ENCODE results near the gene MESP2. TPM values are rescaled to one million over a fixed set of nuclear protein-coding genes. Genes with fewer than 3 reads are reported as not detected.
A peak's percentile ranks its signal among the peaks of the same experiment; 100 is the strongest.

The MESP2 gene
- total and polyA plus RNA-seq, 2 of the 13 experiments (the other 11 are each of a cell fraction or from before 2014, with no cell fraction given), result not detected

DNA sequence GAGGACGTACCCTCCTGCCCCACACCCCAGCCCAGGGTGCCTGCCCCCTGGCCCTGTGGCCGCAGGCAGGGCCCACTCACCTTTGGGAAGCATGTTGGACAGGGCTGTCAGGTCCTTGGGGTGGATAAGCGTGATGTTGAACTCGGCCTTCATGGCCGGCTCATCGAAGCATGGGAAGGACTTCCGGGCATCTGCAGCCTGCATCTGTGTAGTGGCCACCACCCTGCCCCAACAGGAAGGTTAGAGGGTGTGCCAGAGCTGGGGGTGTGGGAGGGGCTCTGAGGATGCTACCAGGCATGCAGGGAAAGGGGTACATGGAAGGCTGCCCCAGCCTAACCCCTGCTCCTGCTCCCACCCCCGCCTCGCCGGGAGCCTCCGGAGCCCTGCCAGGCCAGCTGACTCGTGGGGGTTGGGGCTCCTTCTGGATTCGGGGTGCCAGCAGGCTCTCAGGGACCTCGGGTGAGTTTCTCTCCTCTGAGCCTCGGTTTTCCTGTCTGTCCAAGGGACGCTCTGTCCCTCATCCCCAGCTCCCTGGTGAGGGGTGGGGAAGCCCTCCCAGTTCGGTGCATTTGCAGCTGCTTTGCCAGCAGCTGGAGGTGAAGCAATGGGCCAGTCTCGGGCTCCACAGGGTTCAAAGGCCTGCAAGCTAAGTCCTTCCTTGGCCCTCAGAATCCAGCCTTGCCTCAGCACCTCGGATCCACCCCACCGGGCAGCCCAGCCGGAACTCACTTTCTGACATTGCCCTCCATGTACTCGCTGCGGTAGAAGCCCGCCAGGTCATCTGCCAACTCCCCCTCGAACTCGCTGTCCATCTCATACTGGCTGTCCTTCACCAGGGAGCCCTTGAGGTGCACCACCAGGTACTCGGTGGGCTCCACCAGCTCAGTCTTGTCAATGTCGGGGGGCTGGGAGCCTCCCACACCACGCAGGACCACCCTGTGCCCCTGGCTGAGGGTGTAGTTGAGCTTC is 29.4 kb downstream of the MESP2 start:
- ATAC-seq, result no peak
- H3K4me3 ChIP-seq (replicated peaks in 1 of 3; ENCODE audit: insufficient read depth in 1 of 3, low read depth in 2 of 3, low read length in 3 of 3), result peak overlapping the region in 1 of 3 experiments; percentile 22; a peak in 1 of 6 replicates
- WGBS (ENCODE audit: low lambda C conversion rate), result 97% methylated on average over 22 of the region's 29 CpGs
- H3K9me3 ChIP-seq (ENCODE audit: low read length), result no peaks in the 10 kb centered on the region
- H3K4me2 ChIP-seq (ENCODE audit: low read depth, low read length), result peak overlapping the region; percentile 57
- H3K4me1 ChIP-seq (ENCODE audit: insufficient read depth, low read length), result peaks cover 65% of the 10 kb centered on the region
- intact Hi-C loops (cut with micrococcal nuclease; ENCODE audit: unreplicated experiment) (loop anchor here (2.0 to 5.0 kb wide), 2 partner anchors 21 to 72 kb away; no protein-coding TSS in a partner anchor), in situ Hi-C loops (cut with HindIII; ENCODE audit: extremely low pct_ligation_motif_present, low pct_unique_long_range_greater_than_20kb) (no loop called here)
- BruUV-seq (replicated peaks), result no TSS peak
- H3K79me2 ChIP-seq (ENCODE audit: insufficient read depth, low read length), result peaks cover 18% of the 10 kb centered on the region
- FAIRE-seq, result no peak
- H3K27ac ChIP-seq (ENCODE audit: extremely low read length, insufficient read depth, low read length), result peak overlapping the region; percentile 86
- no peaks in the 10 kb centered on the region; the same call in 1 of the 2 replicates for H4K20me1 ChIP-seq (ENCODE audit: insufficient read depth, low read length)
- peak overlapping the region; percentile 44 for H3K9ac ChIP-seq (ENCODE audit: insufficient read depth, low read depth, low read length)
- DNase-seq (ENCODE audit: low spot score), result no peak
- ChIA-PET CTCF (ENCODE audit: low intra/inter-chr PET ratio, low total read pairs) (no interaction called here), POLR2A (interaction anchor here (1.4 to 2.1 kb wide), 6 partner anchors 10 to 70 kb away, joined by 3 to 14 read pairs (median 8); partner anchors contain the start of gene ANPEP)
- peaks cover 34 to 57% of the 10 kb centered on the region in 2 experiments for H3K36me3 ChIP-seq (replicated peaks in 1 of 2; ENCODE audit: control insufficient read depth in 1 of 2, insufficient read depth in 2 of 2, low read length in 2 of 2)
- H3K27me3 ChIP-seq (ENCODE audit: control insufficient read depth in 1 of 2, insufficient read depth in 2 of 2, low read length in 2 of 2), result no peaks in the 10 kb centered on the region
- no peak overlapping the region for H2AFZ ChIP-seq (ENCODE audit: low read length)
- TF ChIP-seq NCOA5 (CRISPR knock-in tag; IDR thresholded peaks at IDR 0.05), result no peak
- TF ChIP-seq ZSCAN9 (CRISPR knock-in tag; IDR thresholded peaks at IDR 0.05; ENCODE audit: borderline replicate concordance), result no peak
- TF ChIP-seq ZNF7 (CRISPR knock-in tag; IDR thresholded peaks at IDR 0.05), result no peak
- peak; percentile 18 for TF ChIP-seq AGO2 (optimal IDR thresholded peaks at IDR 0.05; ENCODE audit: low read depth, low read length)
- TF ChIP-seq, protein P1, sequence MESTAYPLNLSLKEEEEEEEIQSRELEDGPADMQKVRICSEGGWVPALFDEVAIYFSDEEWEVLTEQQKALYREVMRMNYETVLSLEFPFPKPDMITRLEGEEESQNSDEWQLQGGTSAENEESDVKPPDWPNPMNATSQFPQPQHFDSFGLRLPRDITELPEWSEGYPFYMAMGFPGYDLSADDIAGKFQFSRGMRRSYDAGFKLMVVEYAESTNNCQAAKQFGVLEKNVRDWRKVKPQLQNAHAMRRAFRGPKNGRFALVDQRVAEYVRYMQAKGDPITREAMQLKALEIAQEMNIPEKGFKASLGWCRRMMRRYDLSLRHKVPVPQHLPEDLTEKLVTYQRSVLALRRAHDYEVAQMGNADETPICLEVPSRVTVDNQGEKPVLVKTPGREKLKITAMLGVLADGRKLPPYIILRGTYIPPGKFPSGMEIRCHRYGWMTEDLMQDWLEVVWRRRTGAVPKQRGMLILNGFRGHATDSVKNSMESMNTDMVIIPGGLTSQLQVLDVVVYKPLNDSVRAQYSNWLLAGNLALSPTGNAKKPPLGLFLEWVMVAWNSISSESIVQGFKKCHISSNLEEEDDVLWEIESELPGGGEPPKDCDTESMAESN (CRISPR knock-in tag; conservative IDR thresholded peaks at IDR 0.05), result 0 out of 2 replicates have a peak, but pooled peaks have one; percentile 6
- TF ChIP-seq, protein P2, sequence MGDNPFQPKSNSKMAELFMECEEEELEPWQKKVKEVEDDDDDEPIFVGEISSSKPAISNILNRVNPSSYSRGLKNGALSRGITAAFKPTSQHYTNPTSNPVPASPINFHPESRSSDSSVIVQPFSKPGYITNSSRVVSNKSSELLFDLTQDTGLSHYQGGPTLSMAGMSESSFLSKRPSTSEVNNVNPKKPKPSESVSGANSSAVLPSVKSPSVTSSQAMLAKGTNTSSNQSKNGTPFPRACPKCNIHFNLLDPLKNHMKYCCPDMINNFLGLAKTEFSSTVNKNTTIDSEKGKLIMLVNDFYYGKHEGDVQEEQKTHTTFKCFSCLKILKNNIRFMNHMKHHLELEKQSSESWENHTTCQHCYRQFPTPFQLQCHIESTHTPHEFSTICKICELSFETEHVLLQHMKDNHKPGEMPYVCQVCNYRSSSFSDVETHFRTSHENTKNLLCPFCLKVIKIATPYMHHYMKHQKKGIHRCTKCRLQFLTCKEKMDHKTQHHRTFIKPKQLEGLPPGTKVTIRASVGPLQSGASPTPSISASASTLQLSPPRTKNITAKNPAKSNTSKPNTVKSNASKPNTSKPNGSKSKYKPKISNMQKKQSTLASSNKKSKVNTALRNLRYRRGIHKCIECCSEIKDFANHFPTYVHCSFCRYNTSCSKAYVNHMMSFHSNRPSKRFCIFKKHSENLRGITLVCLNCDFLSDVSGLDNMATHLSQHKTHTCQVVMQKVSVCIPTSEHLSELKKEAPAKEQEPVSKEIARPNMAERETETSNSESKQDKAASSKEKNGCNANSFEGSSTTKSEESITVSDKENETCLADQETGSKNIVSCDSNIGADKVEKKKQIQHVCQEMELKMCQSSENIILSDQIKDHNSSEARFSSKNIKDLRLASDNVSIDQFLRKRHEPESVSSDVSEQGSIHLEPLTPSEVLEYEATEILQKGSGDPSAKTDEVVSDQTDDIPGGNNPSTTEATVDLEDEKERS (CRISPR knock-in tag; IDR thresholded peaks at IDR 0.05), result 0 out of 2 replicates have a peak, but pooled peaks have one; percentile 8
- peak; percentile 68; the same call in 1 of the 2 replicates for TF ChIP-seq ZNF629 (CRISPR knock-in tag; conservative IDR thresholded peaks at IDR 0.05)
- TF ChIP-seq ZNF678 (CRISPR knock-in tag; IDR thresholded peaks at IDR 0.05), result 0 out of 2 replicates have a peak, but pooled peaks have one; percentile 5
- no peak for TF ChIP-seq FOXK2 (IDR thresholded peaks at IDR 0.05)
- TF ChIP-seq ZC3H13 (CRISPR knock-in tag; IDR thresholded peaks at IDR 0.05), result peak; percentile 41; the same call in 1 of the 2 replicates
- TF ChIP-seq, protein P3, sequence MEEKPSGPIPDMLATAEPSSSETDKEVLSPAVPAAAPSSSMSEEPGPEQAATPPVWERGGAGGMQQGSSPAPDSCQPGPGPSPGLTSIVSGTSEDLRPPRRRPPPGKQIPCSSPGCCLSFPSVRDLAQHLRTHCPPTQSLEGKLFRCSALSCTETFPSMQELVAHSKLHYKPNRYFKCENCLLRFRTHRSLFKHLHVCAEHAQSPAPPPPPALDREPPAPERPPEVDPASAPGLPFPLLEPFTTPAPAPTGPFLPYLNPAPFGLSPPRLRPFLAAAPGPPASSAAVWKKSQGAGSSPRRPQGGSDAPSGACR (CRISPR knock-in tag; IDR thresholded peaks at IDR 0.05), result peak; percentile 11; the same call in 1 of the 2 replicates
- TF ChIP-seq RBFOX2 (IDR thresholded peaks at IDR 0.05; ENCODE audit: low read depth, low read length), result 0 out of 2 replicates have a peak, but pooled peaks have one; percentile 41
- TF ChIP-seq, protein P4, sequence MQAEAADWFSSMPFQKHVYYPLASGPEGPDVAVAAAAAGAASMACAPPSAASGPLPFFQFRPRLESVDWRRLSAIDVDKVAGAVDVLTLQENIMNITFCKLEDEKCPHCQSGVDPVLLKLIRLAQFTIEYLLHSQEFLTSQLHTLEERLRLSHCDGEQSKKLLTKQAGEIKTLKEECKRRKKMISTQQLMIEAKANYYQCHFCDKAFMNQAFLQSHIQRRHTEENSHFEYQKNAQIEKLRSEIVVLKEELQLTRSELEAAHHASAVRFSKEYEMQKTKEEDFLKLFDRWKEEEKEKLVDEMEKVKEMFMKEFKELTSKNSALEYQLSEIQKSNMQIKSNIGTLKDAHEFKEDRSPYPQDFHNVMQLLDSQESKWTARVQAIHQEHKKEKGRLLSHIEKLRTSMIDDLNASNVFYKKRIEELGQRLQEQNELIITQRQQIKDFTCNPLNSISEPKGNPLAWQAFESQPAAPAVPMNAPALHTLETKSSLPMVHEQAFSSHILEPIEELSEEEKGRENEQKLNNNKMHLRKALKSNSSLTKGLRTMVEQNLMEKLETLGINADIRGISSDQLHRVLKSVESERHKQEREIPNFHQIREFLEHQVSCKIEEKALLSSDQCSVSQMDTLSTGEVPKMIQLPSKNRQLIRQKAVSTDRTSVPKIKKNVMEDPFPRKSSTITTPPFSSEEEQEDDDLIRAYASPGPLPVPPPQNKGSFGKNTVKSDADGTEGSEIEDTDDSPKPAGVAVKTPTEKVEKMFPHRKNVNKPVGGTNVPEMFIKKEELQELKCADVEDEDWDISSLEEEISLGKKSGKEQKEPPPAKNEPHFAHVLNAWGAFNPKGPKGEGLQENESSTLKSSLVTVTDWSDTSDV (CRISPR knock-in tag; IDR thresholded peaks at IDR 0.05), result peak; percentile 21; the same call in 1 of the 2 replicates
- TF ChIP-seq HNRNPL (IDR thresholded peaks at IDR 0.05; ENCODE audit: low read depth, low read length), result 0 out of 2 replicates have a peak, but pooled peaks have one; percentile 24
